Left lung (tissue), 10 donors: Measurements from ENCODE around the gene PLEKHA4. TPM values are rescaled to one million over a fixed set of nuclear protein-coding genes. Genes with fewer than 3 reads are reported as not detected.

Experiments
- ATAC-seq: fragments of 200-7000 bp; cut with Tn5 transposase; one replicate; pipeline ENCODE4 v1.9.1; 2020; ENCODE audit warnings: moderate library complexity
- DNase-seq, 4 donors: peaks; one replicate each; pipeline ENCODE4 v3.0.0-alpha.2; 2013 to 2020
- H3K27ac ChIP-seq, 2 donors: fragments of 200-600 bp; sonication (generic) in 1 of 2; one replicate each; pipeline versions ENCODE4 v1.5.0 to v1.8.0; 2020 to 2021
- H3K27me3 ChIP-seq, 2 donors: fragments of 200-600 bp; sonication (generic) in 1 of 2; one replicate each; pipeline versions ENCODE4 v1.5.0 to v1.8.0; 2020 to 2021
- H3K36me3 ChIP-seq, 2 donors: fragments of 200-600 bp; sonication (generic) in 1 of 2; one replicate each; pipeline versions ENCODE4 v1.5.0 to v1.8.0; 2020 to 2021
- H3K4me1 ChIP-seq, 2 donors: fragments of 200-600 bp; one replicate each; pipeline ENCODE4 v1.8.0; 2021
- H3K4me3 ChIP-seq, 2 donors: fragments of 200-600 bp; sonication (generic) in 1 of 2; one replicate each; pipeline versions ENCODE4 v1.5.0 to v1.8.0; 2020 to 2021; ENCODE audit warnings: mild to moderate bottlenecking in 1 of 2
- H3K9me3 ChIP-seq, 2 donors: fragments of 200-600 bp; sonication (generic) in 1 of 2; one replicate each; pipeline versions ENCODE4 v1.5.0 to v1.8.0; 2020 to 2021
- intact Hi-C, 2 donors: fragments of 100-400 bp; cut with DNase I; formaldehyde crosslinking; loops; one replicate each; pipeline versions ENCODE4 v1.11.2 to v1.14.2; 2022
- polyA plus RNA-seq, 6 donors: library from polyadenylated mRNA; unstranded; fragments of 120-200 nt; gene quantifications; one replicate each; pipeline ENCODE4 v1.2.1, GENCODE V29; 2013; ENCODE audit not compliant: insufficient read length in 6 of 6
- total RNA-seq, 2 donors: library from RNA; stranded (reverse); fragmentation: NEBNext Ultra II Directional; extraction: Animal tissue kit (Norgen Biotek cat#: 25700); gene quantifications; one replicate each; pipeline ENCODE4 v1.2.1, GENCODE V29; 2021
- TF ChIP-seq, protein P1 (sequence below), 2 donors: fragments of 200-600 bp; sonication (generic) in 1 of 2; IDR thresholded peaks; one replicate each; pipeline versions ENCODE4 v1.5.0 to v1.8.0; 2021; ENCODE audit warnings: antibody characterized with exemption in 2 of 2
- donor health status: DM: no; HTN: yes; CAD: no.
- donor health status: DM: no; HTN: no; CAD: no.

The PLEKHA4 gene
- total and polyA plus RNA-seq, 8 donors, result 14.4 to 37.3 (median 18.7) TPM

GRCh38 chr19:48859711-48860572 lies 8.5 kb downstream of the PLEKHA4 start:
- peak in 3 of 4 donors; percentile 67 to 85 (median 67) for DNase-seq
- intact Hi-C loops, result no loop called here
- Histone ChIP-seq H3K27ac (peak overlapping the region; percentile 6 to 50), H3K36me3 (no peaks in the 10 kb centered on the region), H3K9me3 (no peaks in the 10 kb centered on the region), H3K4me1 (peaks cover 0 to 12% of the 10 kb centered on the region in 2 donors), H3K27me3 (no peaks in the 10 kb centered on the region), H3K4me3 (peak overlapping the region in 1 of 2 donors; percentile 42)
- TF ChIP-seq, protein P1, sequence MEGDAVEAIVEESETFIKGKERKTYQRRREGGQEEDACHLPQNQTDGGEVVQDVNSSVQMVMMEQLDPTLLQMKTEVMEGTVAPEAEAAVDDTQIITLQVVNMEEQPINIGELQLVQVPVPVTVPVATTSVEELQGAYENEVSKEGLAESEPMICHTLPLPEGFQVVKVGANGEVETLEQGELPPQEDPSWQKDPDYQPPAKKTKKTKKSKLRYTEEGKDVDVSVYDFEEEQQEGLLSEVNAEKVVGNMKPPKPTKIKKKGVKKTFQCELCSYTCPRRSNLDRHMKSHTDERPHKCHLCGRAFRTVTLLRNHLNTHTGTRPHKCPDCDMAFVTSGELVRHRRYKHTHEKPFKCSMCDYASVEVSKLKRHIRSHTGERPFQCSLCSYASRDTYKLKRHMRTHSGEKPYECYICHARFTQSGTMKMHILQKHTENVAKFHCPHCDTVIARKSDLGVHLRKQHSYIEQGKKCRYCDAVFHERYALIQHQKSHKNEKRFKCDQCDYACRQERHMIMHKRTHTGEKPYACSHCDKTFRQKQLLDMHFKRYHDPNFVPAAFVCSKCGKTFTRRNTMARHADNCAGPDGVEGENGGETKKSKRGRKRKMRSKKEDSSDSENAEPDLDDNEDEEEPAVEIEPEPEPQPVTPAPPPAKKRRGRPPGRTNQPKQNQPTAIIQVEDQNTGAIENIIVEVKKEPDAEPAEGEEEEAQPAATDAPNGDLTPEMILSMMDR (IDR thresholded peaks at IDR 0.05), result no peak
- ATAC-seq, result peak; percentile 84

DNA sequence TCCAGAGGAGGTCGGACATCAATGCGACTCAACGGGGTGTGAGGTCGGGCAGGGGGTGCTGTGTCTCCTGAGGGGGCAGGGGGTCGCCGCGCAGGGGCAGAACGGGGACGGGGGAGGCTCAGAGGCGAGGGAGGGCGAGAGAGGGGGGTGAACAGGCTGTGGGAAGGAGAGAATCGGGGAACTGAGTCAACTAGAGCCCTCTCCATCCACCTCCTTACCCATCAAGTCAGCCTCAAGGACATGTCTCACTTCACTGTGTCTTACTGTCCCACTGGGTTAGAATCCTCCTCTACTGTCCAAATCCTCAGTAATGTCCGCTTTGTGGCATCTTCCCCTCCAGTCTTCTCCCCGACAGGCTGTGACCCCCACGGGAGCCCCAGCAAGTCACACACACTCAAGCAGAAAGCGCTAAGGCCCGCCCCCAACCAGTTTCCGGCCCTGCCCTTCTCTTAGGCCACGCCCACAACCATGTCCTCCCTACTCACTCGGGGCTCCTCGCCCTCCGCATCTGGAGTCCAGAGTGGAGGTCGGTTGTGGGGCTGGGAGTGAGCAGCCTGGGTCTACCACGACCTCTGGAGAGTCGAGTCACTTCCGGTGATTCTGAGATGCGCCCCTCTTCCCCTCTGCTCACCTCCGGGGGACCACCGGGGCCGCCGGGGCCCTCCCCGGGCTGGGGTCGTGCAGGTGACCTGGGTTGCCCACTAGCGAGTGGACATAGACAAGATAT lies 9.3 kb downstream of the PLEKHA4 start:
- ATAC-seq (peak; percentile 87), DNase-seq (peak in 2 of 4 donors; percentile 79 to 92)
- Histone ChIP-seq H3K4me1 (peaks cover 0 to 12% of the 10 kb centered on the region in 2 donors), H3K4me3 (peak overlapping the region; percentile 11 to 42), H3K36me3 (no peaks in the 10 kb centered on the region), H3K27ac (peak overlapping the region; percentile 6 to 50), H3K9me3 (no peaks in the 10 kb centered on the region), H3K27me3 (no peaks in the 10 kb centered on the region)
- TF ChIP-seq, protein P1 (IDR thresholded peaks at IDR 0.05), result no peak
- intact Hi-C loops, result no loop called here

- Histone ChIP-seq H3K4me1 (peaks cover 0 to 12% of the 10 kb centered on the region in 2 donors), H3K36me3 (no peaks in the 10 kb centered on the region), H3K27me3 (no peaks in the 10 kb centered on the region), H3K27ac (no peak overlapping the region), H3K4me3 (no peak overlapping the region), H3K9me3 (no peaks in the 10 kb centered on the region)
- intact Hi-C loops, result no loop called here
- TF ChIP-seq, protein P1 (IDR thresholded peaks at IDR 0.05), result no peak
- no peak for DNase-seq
- no peak for ATAC-seq
These were observed 11.5 kb downstream of the PLEKHA4 start for GRCh38 chr19:48856921-48857320.

DNA sequence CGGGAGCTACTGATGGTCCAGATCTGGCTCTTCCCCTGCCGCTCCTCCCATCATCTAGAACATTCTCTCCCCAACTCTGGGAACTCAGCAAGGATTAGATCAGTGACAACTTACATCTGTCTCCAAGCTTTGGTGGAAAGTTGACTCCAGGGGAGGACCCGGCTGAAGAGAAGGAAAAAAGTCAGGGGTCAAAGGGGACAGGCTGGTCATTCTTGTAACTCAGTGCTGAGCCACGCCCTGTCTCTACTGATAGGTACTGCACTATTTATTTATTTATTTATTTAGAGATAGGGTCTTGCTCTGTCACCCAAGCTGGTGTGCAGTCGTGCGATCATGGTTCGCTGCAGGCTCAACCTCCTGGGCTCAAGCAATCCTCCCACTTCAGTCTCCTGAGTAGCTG lies 14.3 kb downstream of the PLEKHA4 start:
- H3K9me3 ChIP-seq, result no peaks in the 10 kb centered on the region
- no peaks in the 10 kb centered on the region for H3K36me3 ChIP-seq
- TF ChIP-seq, protein P1 (IDR thresholded peaks at IDR 0.05), result no peak
- no peak overlapping the region for H3K4me3 ChIP-seq
- ATAC-seq (no peak), DNase-seq (no peak)
- H3K4me1 ChIP-seq, result peaks cover 0 to 3% of the 10 kb centered on the region in 2 donors
- intact Hi-C loops, result no loop called here
- H3K27ac ChIP-seq, result no peak overlapping the region
- H3K27me3 ChIP-seq, result no peaks in the 10 kb centered on the region

DNA sequence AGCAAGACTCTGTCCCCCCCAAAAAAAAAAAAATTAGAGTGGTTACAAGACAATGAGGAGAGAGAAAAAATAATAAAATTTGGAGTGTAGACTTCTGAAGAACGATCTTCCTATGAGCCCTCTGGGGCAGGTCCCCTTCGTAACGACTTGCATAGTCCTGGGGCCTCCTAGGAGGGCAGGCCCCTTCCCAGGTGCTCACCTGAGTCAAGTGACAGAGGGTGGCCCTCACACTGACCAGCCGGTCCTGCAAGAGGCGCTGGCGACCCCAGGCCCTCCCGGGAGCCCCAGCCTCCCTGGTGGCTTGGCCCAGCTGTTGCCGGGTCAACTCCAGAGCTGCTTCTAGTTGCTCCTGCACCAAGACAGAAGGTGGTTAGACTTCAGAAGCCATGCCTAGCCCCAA lies 14.9 kb downstream of the PLEKHA4 start:
- no peaks in the 10 kb centered on the region for H3K4me1 ChIP-seq
- H3K4me3 ChIP-seq, result no peak overlapping the region
- TF ChIP-seq, protein P1 (IDR thresholded peaks at IDR 0.05), result no peak
- H3K27me3 ChIP-seq, result no peaks in the 10 kb centered on the region
- ATAC-seq, result no peak
- no peak for DNase-seq
- intact Hi-C loops, result no loop called here
- no peaks in the 10 kb centered on the region for H3K9me3 ChIP-seq
- no peak overlapping the region for H3K27ac ChIP-seq
- no peaks in the 10 kb centered on the region for H3K36me3 ChIP-seq
